Activated T-cell treated with anti-CD3 and anti-CD28 coated beads for 4 hours (primary cell): ENCODE measurements around the gene TEX101.
"Not testable (repeated sequence)": the region's sequence is repeated elsewhere in the genome, so short reads cannot be mapped to it uniquely, and the experiment has no call there.

Experiments used
- DNase-seq: peaks from one replicate; pipeline ENCODE4 v3.0.0-alpha.2; 2020

Gene TEX101

GRCh38 chr19:43414554-43414953 lies at the start of gene TEX101:
Gene TEX101, plus strand, starts transcription at chr19:43414890. Its CDS starts 1,030 bp downstream, at chr19:43415920.
- DNase-seq: no peak

GRCh38 chr19:43365677-43366076 lies 49.0 kb upstream of the TEX101 start:
- not testable (repeated sequence) for DNase-seq

GRCh38 chr19:43367822-43368221 lies 46.9 kb upstream of the TEX101 start:
- no peak for DNase-seq

- not testable (repeated sequence) for DNase-seq
Measured at GRCh38 chr19:43368897-43369296, 45.8 kb upstream of the TEX101 start.

- no peak for DNase-seq
Measured at GRCh38 chr19:43371909-43372308, 42.8 kb upstream of the TEX101 start.

GRCh38 chr19:43372462-43372861 lies 42.2 kb upstream of the TEX101 start:
- no peak for DNase-seq

GRCh38 chr19:43377624-43378023 lies 37.1 kb upstream of the TEX101 start:
- DNase-seq: not testable (repeated sequence)

GRCh38 chr19:43380008-43380407 lies 34.7 kb upstream of the TEX101 start:
- no peak for DNase-seq

GRCh38 chr19:43380771-43381386 lies 33.8 kb upstream of the TEX101 start:
- DNase-seq: no peak

GRCh38 chr19:43382586-43383216 lies 32.0 kb upstream of the TEX101 start:
- not testable (repeated sequence) for DNase-seq

- DNase-seq: not testable (repeated sequence)
Measured at GRCh38 chr19:43383254-43383653, 31.4 kb upstream of the TEX101 start.

- DNase-seq: not testable (repeated sequence)
Measured at GRCh38 chr19:43383759-43384158, 30.9 kb upstream of the TEX101 start.

GRCh38 chr19:43390903-43391551 lies 23.7 kb upstream of the TEX101 start:
- not testable (repeated sequence) for DNase-seq

GRCh38 chr19:43391552-43391935 lies 23.1 kb upstream of the TEX101 start:
- DNase-seq: not testable (repeated sequence)

- not testable (repeated sequence) for DNase-seq
Measured at GRCh38 chr19:43393501-43393900, 21.2 kb upstream of the TEX101 start.

- DNase-seq: no peak
Measured at GRCh38 chr19:43395561-43395960, 19.1 kb upstream of the TEX101 start.

GRCh38 chr19:43406297-43406696 lies 8.4 kb upstream of the TEX101 start:
- DNase-seq: no peak

- DNase-seq: no peak
Measured at GRCh38 chr19:43407416-43408005, 7.2 kb upstream of the TEX101 start.

- no peak for DNase-seq
Measured at GRCh38 chr19:43408043-43408442, 6.6 kb upstream of the TEX101 start.

GRCh38 chr19:43409415-43409814 lies 5.3 kb upstream of the TEX101 start:
- no peak for DNase-seq

- DNase-seq: no peak
Measured at GRCh38 chr19:43412441-43412840, 2.2 kb upstream of the TEX101 start.

- DNase-seq: no peak
Measured at GRCh38 chr19:43416951-43417623, 2.4 kb downstream of the TEX101 start.

- DNase-seq: no peak
Measured at GRCh38 chr19:43420954-43421353, 6.3 kb downstream of the TEX101 start.
